ENCODE results near the gene MAPKAPK5. TPM values are rescaled to one million over a fixed set of nuclear protein-coding genes. Genes with fewer than 3 reads are reported as not detected.

Gene MAPKAPK5
- total and polyA plus RNA-seq, 2 of the 13 experiments (the other 11 are each of a cell fraction or from before 2014, with no cell fraction given): 43.2 to 58.2 TPM

DNA sequence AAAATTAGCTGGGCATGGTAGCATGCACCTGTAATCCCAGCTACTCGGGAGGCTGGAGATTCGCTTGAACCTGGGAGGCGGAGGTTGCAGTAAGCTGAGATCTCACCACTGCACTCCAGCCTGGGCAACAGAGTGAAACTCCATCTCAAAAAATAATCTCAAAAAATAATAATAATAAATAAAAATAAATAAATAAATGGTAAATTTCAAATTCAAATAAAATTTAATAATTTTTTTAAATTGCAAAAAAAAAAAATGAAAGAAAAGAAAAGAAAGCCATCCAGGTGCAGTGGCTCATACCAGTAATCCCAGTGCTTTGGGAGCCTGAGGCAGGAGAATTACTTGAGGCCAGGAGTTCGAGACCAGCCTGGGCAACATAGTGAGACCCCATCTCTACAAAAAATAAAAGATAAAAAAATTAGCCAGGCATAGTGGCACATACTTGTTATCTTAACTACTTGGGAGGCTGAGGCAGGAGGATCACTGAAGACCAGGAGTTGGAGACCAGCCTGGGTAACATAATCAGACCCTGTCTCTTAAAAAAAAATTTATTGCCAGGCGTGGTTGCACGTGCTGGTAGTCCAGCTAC, 38.9 kb upstream of the MAPKAPK5 start:
- H3K27me3 ChIP-seq (ENCODE audit: control insufficient read depth in 1 of 2, insufficient read depth in 2 of 2, low read length in 2 of 2): no peaks in the 10 kb centered on the region
- intact Hi-C loops (cut with micrococcal nuclease; ENCODE audit: unreplicated experiment) (no loop called here), in situ Hi-C loops (cut with HindIII; ENCODE audit: extremely low pct_ligation_motif_present, low pct_unique_long_range_greater_than_20kb) (no loop called here)
- H3K79me2 ChIP-seq (ENCODE audit: insufficient read depth, low read length): no peaks in the 10 kb centered on the region
- DNase-seq (ENCODE audit: low spot score) (no peak), FAIRE-seq (no peak), ATAC-seq (no peak)
- no peak overlapping the region for H3K27ac ChIP-seq (ENCODE audit: extremely low read length, insufficient read depth, low read length)
- no peak overlapping the region for H3K9ac ChIP-seq (ENCODE audit: insufficient read depth, low read depth, low read length)
- no peaks in the 10 kb centered on the region for H4K20me1 ChIP-seq (ENCODE audit: insufficient read depth, low read length)
- no peak overlapping the region for H3K4me2 ChIP-seq (ENCODE audit: low read depth, low read length)
- BruUV-seq (replicated peaks): no TSS peak
- peaks cover 15% of the 10 kb centered on the region for H3K4me1 ChIP-seq (ENCODE audit: insufficient read depth, low read length)
- no peak overlapping the region for H2AFZ ChIP-seq (ENCODE audit: low read length)
- no peak overlapping the region for H3K4me3 ChIP-seq (replicated peaks in 1 of 3; ENCODE audit: insufficient read depth in 1 of 3, low read depth in 2 of 3, low read length in 3 of 3)
- peaks cover 16 to 43% of the 10 kb centered on the region in 2 experiments for H3K36me3 ChIP-seq (replicated peaks in 1 of 2; ENCODE audit: control insufficient read depth in 1 of 2, insufficient read depth in 2 of 2, low read length in 2 of 2)
- no peaks in the 10 kb centered on the region for H3K9me3 ChIP-seq (ENCODE audit: low read length)
- WGBS (ENCODE audit: low lambda C conversion rate): 74% methylated on average over 6 of the region's 6 CpGs
- ChIA-PET CTCF (ENCODE audit: low intra/inter-chr PET ratio, low total read pairs) (no interaction called here), POLR2A (no interaction called here)
- no peak for TF ChIP-seq ZKSCAN8 (CRISPR knock-in tag; IDR thresholded peaks at IDR 0.05; ENCODE audit: borderline replicate concordance)
- no peak for TF ChIP-seq ZNF441 (CRISPR knock-in tag; IDR thresholded peaks at IDR 0.05; ENCODE audit: borderline replicate concordance)
- no peak for TF ChIP-seq ZNF451 (CRISPR knock-in tag; IDR thresholded peaks at IDR 0.05)
- no peak for TF ChIP-seq ZMYM2 (CRISPR knock-in tag; IDR thresholded peaks at IDR 0.05)
- no peak for TF ChIP-seq TCF7L2 (IDR thresholded peaks at IDR 0.05; ENCODE audit: low read depth, low read length)
- TF ChIP-seq, protein P1, sequence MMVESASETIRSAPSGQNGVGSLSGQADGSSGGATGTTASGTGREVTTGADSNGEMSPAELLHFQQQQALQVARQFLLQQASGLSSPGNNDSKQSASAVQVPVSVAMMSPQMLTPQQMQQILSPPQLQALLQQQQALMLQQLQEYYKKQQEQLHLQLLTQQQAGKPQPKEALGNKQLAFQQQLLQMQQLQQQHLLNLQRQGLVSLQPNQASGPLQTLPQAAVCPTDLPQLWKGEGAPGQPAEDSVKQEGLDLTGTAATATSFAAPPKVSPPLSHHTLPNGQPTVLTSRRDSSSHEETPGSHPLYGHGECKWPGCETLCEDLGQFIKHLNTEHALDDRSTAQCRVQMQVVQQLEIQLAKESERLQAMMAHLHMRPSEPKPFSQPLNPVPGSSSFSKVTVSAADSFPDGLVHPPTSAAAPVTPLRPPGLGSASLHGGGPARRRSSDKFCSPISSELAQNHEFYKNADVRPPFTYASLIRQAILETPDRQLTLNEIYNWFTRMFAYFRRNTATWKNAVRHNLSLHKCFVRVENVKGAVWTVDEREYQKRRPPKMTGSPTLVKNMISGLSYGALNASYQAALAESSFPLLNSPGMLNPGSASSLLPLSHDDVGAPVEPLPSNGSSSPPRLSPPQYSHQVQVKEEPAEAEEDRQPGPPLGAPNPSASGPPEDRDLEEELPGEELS (CRISPR knock-in tag; IDR thresholded peaks at IDR 0.05): no peak
- no peak for TF ChIP-seq CBFB (CRISPR knock-in tag; IDR thresholded peaks at IDR 0.05)
- TF ChIP-seq, protein P2, sequence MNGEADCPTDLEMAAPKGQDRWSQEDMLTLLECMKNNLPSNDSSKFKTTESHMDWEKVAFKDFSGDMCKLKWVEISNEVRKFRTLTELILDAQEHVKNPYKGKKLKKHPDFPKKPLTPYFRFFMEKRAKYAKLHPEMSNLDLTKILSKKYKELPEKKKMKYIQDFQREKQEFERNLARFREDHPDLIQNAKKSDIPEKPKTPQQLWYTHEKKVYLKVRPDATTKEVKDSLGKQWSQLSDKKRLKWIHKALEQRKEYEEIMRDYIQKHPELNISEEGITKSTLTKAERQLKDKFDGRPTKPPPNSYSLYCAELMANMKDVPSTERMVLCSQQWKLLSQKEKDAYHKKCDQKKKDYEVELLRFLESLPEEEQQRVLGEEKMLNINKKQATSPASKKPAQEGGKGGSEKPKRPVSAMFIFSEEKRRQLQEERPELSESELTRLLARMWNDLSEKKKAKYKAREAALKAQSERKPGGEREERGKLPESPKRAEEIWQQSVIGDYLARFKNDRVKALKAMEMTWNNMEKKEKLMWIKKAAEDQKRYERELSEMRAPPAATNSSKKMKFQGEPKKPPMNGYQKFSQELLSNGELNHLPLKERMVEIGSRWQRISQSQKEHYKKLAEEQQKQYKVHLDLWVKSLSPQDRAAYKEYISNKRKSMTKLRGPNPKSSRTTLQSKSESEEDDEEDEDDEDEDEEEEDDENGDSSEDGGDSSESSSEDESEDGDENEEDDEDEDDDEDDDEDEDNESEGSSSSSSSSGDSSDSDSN (CRISPR knock-in tag; IDR thresholded peaks at IDR 0.05): no peak
- TF ChIP-seq, protein P3, sequence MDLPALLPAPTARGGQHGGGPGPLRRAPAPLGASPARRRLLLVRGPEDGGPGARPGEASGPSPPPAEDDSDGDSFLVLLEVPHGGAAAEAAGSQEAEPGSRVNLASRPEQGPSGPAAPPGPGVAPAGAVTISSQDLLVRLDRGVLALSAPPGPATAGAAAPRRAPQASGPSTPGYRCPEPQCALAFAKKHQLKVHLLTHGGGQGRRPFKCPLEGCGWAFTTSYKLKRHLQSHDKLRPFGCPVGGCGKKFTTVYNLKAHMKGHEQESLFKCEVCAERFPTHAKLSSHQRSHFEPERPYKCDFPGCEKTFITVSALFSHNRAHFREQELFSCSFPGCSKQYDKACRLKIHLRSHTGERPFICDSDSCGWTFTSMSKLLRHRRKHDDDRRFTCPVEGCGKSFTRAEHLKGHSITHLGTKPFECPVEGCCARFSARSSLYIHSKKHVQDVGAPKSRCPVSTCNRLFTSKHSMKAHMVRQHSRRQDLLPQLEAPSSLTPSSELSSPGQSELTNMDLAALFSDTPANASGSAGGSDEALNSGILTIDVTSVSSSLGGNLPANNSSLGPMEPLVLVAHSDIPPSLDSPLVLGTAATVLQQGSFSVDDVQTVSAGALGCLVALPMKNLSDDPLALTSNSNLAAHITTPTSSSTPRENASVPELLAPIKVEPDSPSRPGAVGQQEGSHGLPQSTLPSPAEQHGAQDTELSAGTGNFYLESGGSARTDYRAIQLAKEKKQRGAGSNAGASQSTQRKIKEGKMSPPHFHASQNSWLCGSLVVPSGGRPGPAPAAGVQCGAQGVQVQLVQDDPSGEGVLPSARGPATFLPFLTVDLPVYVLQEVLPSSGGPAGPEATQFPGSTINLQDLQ (CRISPR knock-in tag; IDR thresholded peaks at IDR 0.05): no peak
- no peak for TF ChIP-seq CENPT (CRISPR knock-in tag; IDR thresholded peaks at IDR 0.05; ENCODE audit: low read depth)
- TF ChIP-seq NCOA1 (CRISPR knock-in tag; IDR thresholded peaks at IDR 0.05): no peak
- no peak for TF ChIP-seq SPEN (CRISPR knock-in tag; IDR thresholded peaks at IDR 0.05; ENCODE audit: low read depth)
- TF ChIP-seq, protein P4, sequence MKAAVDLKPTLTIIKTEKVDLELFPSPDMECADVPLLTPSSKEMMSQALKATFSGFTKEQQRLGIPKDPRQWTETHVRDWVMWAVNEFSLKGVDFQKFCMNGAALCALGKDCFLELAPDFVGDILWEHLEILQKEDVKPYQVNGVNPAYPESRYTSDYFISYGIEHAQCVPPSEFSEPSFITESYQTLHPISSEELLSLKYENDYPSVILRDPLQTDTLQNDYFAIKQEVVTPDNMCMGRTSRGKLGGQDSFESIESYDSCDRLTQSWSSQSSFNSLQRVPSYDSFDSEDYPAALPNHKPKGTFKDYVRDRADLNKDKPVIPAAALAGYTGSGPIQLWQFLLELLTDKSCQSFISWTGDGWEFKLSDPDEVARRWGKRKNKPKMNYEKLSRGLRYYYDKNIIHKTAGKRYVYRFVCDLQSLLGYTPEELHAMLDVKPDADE (CRISPR knock-in tag; IDR thresholded peaks at IDR 0.05): no peak
- TF ChIP-seq TP53 (CRISPR knock-in tag; conservative IDR thresholded peaks at IDR 0.05): no peak
- TF ChIP-seq YEATS4 (CRISPR knock-in tag; IDR thresholded peaks at IDR 0.05; ENCODE audit: borderline replicate concordance): no peak

All from HepG2 (cell line).